Measurements from ENCODE around the gene TFDP1. TPM values are rescaled to one million over a fixed set of nuclear protein-coding genes. Genes with fewer than 3 reads are reported as not detected.

The TFDP1 gene
- total and polyA plus RNA-seq, 2 of the 4 experiments (the other 2 are of a cell fraction) = 59.3 to 97.0 TPM

DNA sequence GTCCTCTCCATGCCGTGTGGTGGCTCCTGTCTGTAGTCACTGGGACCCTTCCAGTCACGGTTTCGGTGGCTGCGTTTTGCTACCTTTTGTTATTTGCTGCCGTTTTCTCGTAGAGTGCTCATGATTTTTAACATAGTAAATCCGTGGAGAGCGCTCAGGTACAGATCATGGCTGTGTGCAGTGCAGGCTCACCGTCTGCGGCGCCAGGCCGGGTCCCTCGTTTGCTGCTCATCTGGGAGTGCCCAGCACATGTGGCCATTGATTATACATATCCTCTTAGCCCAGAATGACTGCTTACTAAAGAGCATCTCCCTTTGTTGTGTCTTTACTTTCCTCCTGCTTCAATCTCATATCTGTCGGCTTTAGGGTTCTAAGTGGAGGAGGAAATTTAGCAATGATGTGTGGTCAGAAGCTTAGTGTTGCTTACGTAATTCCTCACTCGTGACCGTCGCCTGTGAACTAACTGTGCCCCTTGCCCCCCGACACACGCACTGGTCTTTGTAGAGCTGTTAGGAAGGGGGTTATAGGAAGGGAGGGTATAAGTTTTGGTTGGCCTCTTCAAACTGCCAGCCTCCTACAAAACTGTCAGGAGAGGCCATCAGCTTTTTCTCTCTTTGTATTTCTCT is 31.8 kb downstream of the TFDP1 start:
- H3K9ac ChIP-seq (ENCODE audit: low read depth, low read length) = no peak overlapping the region
- intact Hi-C loops (cut with micrococcal nuclease) (no loop called here), dilution Hi-C loops (cut with HindIII; ENCODE audit: low sequenced_read_pairs, unreplicated experiment) (no loop called here), in situ Hi-C loops (cut with MboI; ENCODE audit: low sequenced_read_pairs) (no loop called here)
- no peak overlapping the region for H3K4me3 ChIP-seq (ENCODE audit: insufficient read depth, low read depth, low read length)
- H3K18ac ChIP-seq (ENCODE audit: low read depth, low read length) = no peak overlapping the region
- no peak overlapping the region for H2AK5ac ChIP-seq (ENCODE audit: low read depth, low read length)
- peaks cover 13% of the 10 kb centered on the region for H3K4me1 ChIP-seq (ENCODE audit: control insufficient read depth, insufficient read depth, low read length)
- no peak overlapping the region for H2BK20ac ChIP-seq (ENCODE audit: low read depth, low read length)
- ChIA-PET CTCF (no interaction called here), POLR2A (ENCODE audit: unreplicated experiment) (no interaction called here)
- H3K56ac ChIP-seq (ENCODE audit: extremely low read depth, insufficient read depth, low read length) = no peak overlapping the region
- H4K20me1 ChIP-seq (ENCODE audit: insufficient read depth, low read length) = peaks cover 68% of the 10 kb centered on the region
- no peak overlapping the region for H3K23ac ChIP-seq (ENCODE audit: low read depth, low read length)
- H2AFZ ChIP-seq (replicated peaks; ENCODE audit: low read length, poor library complexity) = no peak overlapping the region
- H2BK5ac ChIP-seq (ENCODE audit: low read depth, low read length, poor library complexity, severe bottlenecking) = no peak overlapping the region
- no peak overlapping the region for H3K14ac ChIP-seq (replicated peaks; ENCODE audit: low read depth, low read length)
- H3K4me2 ChIP-seq (ENCODE audit: low read depth, low read length) = no peak overlapping the region; the same call in 1 of the 2 replicates
- BruUV-seq (replicated peaks) = no TSS peak
- H2BK15ac ChIP-seq (ENCODE audit: low read depth, low read length) = no peak overlapping the region
- no peak overlapping the region for H4K91ac ChIP-seq (ENCODE audit: insufficient read depth, low read depth, low read length)
- no peak overlapping the region for H3K4ac ChIP-seq (ENCODE audit: low read depth, low read length)
- no peaks in the 10 kb centered on the region for H3K27me3 ChIP-seq (ENCODE audit: control insufficient read depth, insufficient read depth, low read length)
- H3K27ac ChIP-seq (ENCODE audit: insufficient read depth, low read length) = peak overlapping the region; percentile 20; the same call in 1 of the 2 replicates
- H4K8ac ChIP-seq (ENCODE audit: low read depth in 2 of 2, low read length in 2 of 2) = no peak overlapping the region
- H2BK120ac ChIP-seq (ENCODE audit: low read depth, low read length) = no peak overlapping the region
- H4K5ac ChIP-seq (ENCODE audit: low read depth, low read length) = no peak overlapping the region
- TF ChIP-seq CEBPB (IDR thresholded peaks at IDR 0.05; ENCODE audit: low read depth, low read length) (peak; percentile 60), MXI1 (IDR thresholded peaks at IDR 0.05; ENCODE audit: borderline replicate concordance, low read depth, low read length) (no peak), MAFK (IDR thresholded peaks at IDR 0.05; ENCODE audit: low read depth, low read length) (no peak)
- TF ChIP-seq, protein P1, sequence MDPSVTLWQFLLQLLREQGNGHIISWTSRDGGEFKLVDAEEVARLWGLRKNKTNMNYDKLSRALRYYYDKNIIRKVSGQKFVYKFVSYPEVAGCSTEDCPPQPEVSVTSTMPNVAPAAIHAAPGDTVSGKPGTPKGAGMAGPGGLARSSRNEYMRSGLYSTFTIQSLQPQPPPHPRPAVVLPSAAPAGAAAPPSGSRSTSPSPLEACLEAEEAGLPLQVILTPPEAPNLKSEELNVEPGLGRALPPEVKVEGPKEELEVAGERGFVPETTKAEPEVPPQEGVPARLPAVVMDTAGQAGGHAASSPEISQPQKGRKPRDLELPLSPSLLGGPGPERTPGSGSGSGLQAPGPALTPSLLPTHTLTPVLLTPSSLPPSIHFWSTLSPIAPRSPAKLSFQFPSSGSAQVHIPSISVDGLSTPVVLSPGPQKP (IDR thresholded peaks at IDR 0.05; ENCODE audit: borderline replicate concordance, low read depth, low read length) = no peak
- ATAC-seq (ENCODE audit: low read depth) (peak; percentile 9; the same call in 1 of the 2 replicates), DNase-seq (peak; percentile 43)
- WGBS, 2 experiments (ENCODE audit: extremely low coverage in 2 of 2, insufficient read length in 1 of 2) = 81% methylated on average over 14 of the region's 20 CpGs; no CpG with 5 or more reads in 1 of the 2 experiments
- no peak overlapping the region for H2AK9ac ChIP-seq (replicated peaks; ENCODE audit: low read depth, low read length, poor library complexity)
- H3K9me3 ChIP-seq (ENCODE audit: control insufficient read depth, insufficient read depth, low read length) = no peaks in the 10 kb centered on the region
- H3K79me1 ChIP-seq (ENCODE audit: low read depth in 1 of 2, low read length in 2 of 2) = peaks cover 31 to 82% of the 10 kb centered on the region in 2 experiments
- peaks cover 19% of the 10 kb centered on the region for H3K36me3 ChIP-seq (ENCODE audit: control insufficient read depth, insufficient read depth, low read length)
- peaks cover 27% of the 10 kb centered on the region for H3K9me1 ChIP-seq (ENCODE audit: insufficient read depth, low read length)
